CD4-positive, CD25-positive, alpha-beta regulatory T cell (primary cell): Measurements from ENCODE around the gene ZNF827. TPM values are rescaled to one million over a fixed set of nuclear protein-coding genes. Genes with fewer than 3 reads are reported as not detected.

ENCODE experiments used
- ATAC-seq, 2 donors: fragments of 150-1000 bp; cut with Tn5 transposase; one replicate each; pipeline ENCODE4 v1.10.0; 2021; ENCODE audit warnings: low read depth in 2 of 2, moderate number of reproducible peaks in 2 of 2, moderate library complexity in 1 of 2
- DNase-seq, 3 donors: peaks; one replicate each; pipeline versions ENCODE4 v3.0.0 to v3.0.0-alpha.2; 2012 to 2022; ENCODE audit warnings: mixed read lengths in 1 of 3
- H3K27ac ChIP-seq: one replicate; pipeline ENCODE4 v1.7.0; 2013; ENCODE audit warnings: mild to moderate bottlenecking, low read length; ENCODE audit not compliant: insufficient read depth, poor library complexity, severe bottlenecking
- H3K27me3 ChIP-seq: one replicate; pipeline ENCODE4 v1.7.0; 2013; ENCODE audit warnings: low read length; ENCODE audit not compliant: control insufficient read depth, insufficient read depth
- H3K36me3 ChIP-seq: one replicate; pipeline ENCODE4 v1.7.0; 2013; ENCODE audit warnings: mild to moderate bottlenecking, low read length, moderate library complexity; ENCODE audit not compliant: control insufficient read depth, insufficient read depth
- H3K4me1 ChIP-seq: 2 replicates; pipeline ENCODE4 v1.7.0; 2013; ENCODE audit warnings: mild to moderate bottlenecking, low read length; ENCODE audit not compliant: insufficient read depth, control insufficient read depth, poor library complexity, severe bottlenecking
- H3K4me3 ChIP-seq: one replicate; pipeline ENCODE4 v1.7.0; 2013; ENCODE audit warnings: low read depth, mild to moderate bottlenecking, low read length, moderate library complexity
- H3K9me3 ChIP-seq, 2 experiments: 1 replicate in 1 of 2; 2 replicates in 1 of 2; pipeline ENCODE4 v1.7.0; 2013; ENCODE audit warnings: low read length in 2 of 2, mild to moderate bottlenecking in 1 of 2, moderate library complexity in 1 of 2; ENCODE audit not compliant: control insufficient read depth in 2 of 2
- H3K27ac Mint-ChIP-seq, 3 donors: one replicate each; pipeline ENCODE4 v1.8.0; 2020 to 2022; ENCODE audit warnings: mild to moderate bottlenecking in 3 of 3, mixed read lengths in 3 of 3, moderate library complexity in 2 of 3
- H3K27me3 Mint-ChIP-seq: one replicate; pipeline ENCODE4 v1.8.0; 2022; ENCODE audit warnings: mild to moderate bottlenecking, mixed read lengths
- H3K36me3 Mint-ChIP-seq: one replicate; pipeline ENCODE4 v1.8.0; 2020; ENCODE audit warnings: mixed read lengths
- H3K4me1 Mint-ChIP-seq, 4 donors: one replicate each; pipeline ENCODE4 v1.8.0; 2020 to 2022; ENCODE audit warnings: mixed read lengths in 4 of 4, mild to moderate bottlenecking in 1 of 4
- H3K4me3 Mint-ChIP-seq, 4 donors: one replicate each; pipeline ENCODE4 v1.8.0; 2020 to 2022; ENCODE audit warnings: mild to moderate bottlenecking in 4 of 4, mixed read lengths in 4 of 4, moderate library complexity in 3 of 4
- H3K9me3 Mint-ChIP-seq, 7 donors: one replicate each; pipeline ENCODE4 v1.8.0; 2020 to 2022; ENCODE audit warnings: mixed read lengths in 7 of 7, mild to moderate bottlenecking in 3 of 7, moderate library complexity in 2 of 7
- polyA plus RNA-seq, 4 donors: library from polyadenylated mRNA; unstranded; fragments of 300-500 nt; fragmentation: Illumina TruSeq; gene quantifications; one replicate each; pipeline ENCODE4 v1.2.3, GENCODE V29; 2021
- total RNA-seq: library from RNA; stranded (reverse); gene quantifications from one replicate; pipeline ENCODE4 v1.2.3, GENCODE V29; 2022

The ZNF827 gene
- total and polyA plus RNA-seq, 5 donors from 2014 or later = 0.92 to 6.0 (median 1.2) TPM

- peaks cover 0 to 12% (median 2%) of the 10 kb centered on the region in 7 donors for H3K9me3 Mint-ChIP-seq
- peaks cover 48% of the 10 kb centered on the region for H3K36me3 Mint-ChIP-seq
- H3K4me1 ChIP-seq = no peaks in the 10 kb centered on the region
- H3K27me3 Mint-ChIP-seq = no peaks in the 10 kb centered on the region
- H3K27ac ChIP-seq = no peak overlapping the region
- no peak overlapping the region for H3K27ac Mint-ChIP-seq
- no peak overlapping the region for H3K4me3 Mint-ChIP-seq
- ATAC-seq (no peak), DNase-seq (no peak)
- H3K36me3 ChIP-seq = peaks cover 4% of the 10 kb centered on the region
- peaks cover 0 to 6% (median 2%) of the 10 kb centered on the region in 4 donors for H3K4me1 Mint-ChIP-seq
- no peaks in the 10 kb centered on the region for H3K9me3 ChIP-seq
- H3K27me3 ChIP-seq = no peaks in the 10 kb centered on the region
- H3K4me3 ChIP-seq = no peak overlapping the region
These were observed 124.4 kb downstream of the ZNF827 start for GRCh38 chr4:145814246-145814645.

- no peaks in the 10 kb centered on the region for H3K4me1 ChIP-seq
- ATAC-seq (no peak), DNase-seq (no peak)
- H3K27me3 Mint-ChIP-seq = no peaks in the 10 kb centered on the region
- peaks cover 51% of the 10 kb centered on the region for H3K36me3 Mint-ChIP-seq
- peaks cover 0 to 19% (median 9%) of the 10 kb centered on the region in 4 donors for H3K4me1 Mint-ChIP-seq
- H3K27me3 ChIP-seq = no peaks in the 10 kb centered on the region
- H3K9me3 Mint-ChIP-seq = peaks cover 0 to 12% (median 2%) of the 10 kb centered on the region in 7 donors
- peaks cover 4% of the 10 kb centered on the region for H3K36me3 ChIP-seq
- H3K27ac ChIP-seq = no peak overlapping the region
- no peak overlapping the region for H3K4me3 ChIP-seq
- no peak overlapping the region for H3K27ac Mint-ChIP-seq
- no peaks in the 10 kb centered on the region for H3K9me3 ChIP-seq
- H3K4me3 Mint-ChIP-seq = no peak overlapping the region
These were observed 125.7 kb downstream of the ZNF827 start for GRCh38 chr4:145812919-145813318.

- Histone ChIP-seq H3K36me3 (no peaks in the 10 kb centered on the region), H3K27me3 (no peaks in the 10 kb centered on the region), H3K27ac (no peak overlapping the region), H3K4me1 (no peaks in the 10 kb centered on the region), H3K9me3 (no peaks in the 10 kb centered on the region), H3K4me3 (no peak overlapping the region)
- Mint-ChIP-seq H3K27ac (no peak overlapping the region), H3K4me3 (no peak overlapping the region), H3K9me3 (peaks cover 0 to 12% (median 2%) of the 10 kb centered on the region in 7 donors), H3K36me3 (peaks cover 43% of the 10 kb centered on the region), H3K27me3 (no peaks in the 10 kb centered on the region), H3K4me1 (peaks cover 0 to 21% (median 9%) of the 10 kb centered on the region in 4 donors)
- ATAC-seq (no peak), DNase-seq (no peak)
These were observed 129.6 kb downstream of the ZNF827 start for GRCh38 chr4:145808848-145809512.

GRCh38 chr4:145808021-145808650 lies 130.5 kb downstream of the ZNF827 start:
- peaks cover 0 to 21% (median 9%) of the 10 kb centered on the region in 4 donors for H3K4me1 Mint-ChIP-seq
- Histone ChIP-seq H3K9me3 (no peaks in the 10 kb centered on the region), H3K36me3 (no peaks in the 10 kb centered on the region), H3K4me3 (no peak overlapping the region), H3K27me3 (no peaks in the 10 kb centered on the region), H3K27ac (no peak overlapping the region), H3K4me1 (no peaks in the 10 kb centered on the region)
- no peaks in the 10 kb centered on the region for H3K27me3 Mint-ChIP-seq
- ATAC-seq = peak; percentile 71 to 73
- DNase-seq = peak in 1 of 3 donors; percentile 47
- peak overlapping the region in 1 of 4 donors; percentile 17 for H3K4me3 Mint-ChIP-seq
- peaks cover 0 to 12% (median 2%) of the 10 kb centered on the region in 7 donors for H3K9me3 Mint-ChIP-seq
- peak overlapping the region in 2 of 3 donors; percentile 4 to 38 for H3K27ac Mint-ChIP-seq
- peaks cover 35% of the 10 kb centered on the region for H3K36me3 Mint-ChIP-seq

GRCh38 chr4:145805490-145805889 lies 133.1 kb downstream of the ZNF827 start:
- H3K4me1 Mint-ChIP-seq = peaks cover 0 to 21% (median 9%) of the 10 kb centered on the region in 4 donors
- H3K9me3 Mint-ChIP-seq = peaks cover 0 to 11% (median 2%) of the 10 kb centered on the region in 7 donors
- no peak overlapping the region for H3K4me3 ChIP-seq
- no peaks in the 10 kb centered on the region for H3K4me1 ChIP-seq
- no peak overlapping the region for H3K4me3 Mint-ChIP-seq
- H3K36me3 Mint-ChIP-seq = peaks cover 18% of the 10 kb centered on the region
- no peak for ATAC-seq
- DNase-seq = no peak
- H3K9me3 ChIP-seq = no peaks in the 10 kb centered on the region
- H3K27ac ChIP-seq = no peak overlapping the region
- H3K27me3 ChIP-seq = no peaks in the 10 kb centered on the region
- H3K27me3 Mint-ChIP-seq = peaks cover 6% of the 10 kb centered on the region
- H3K36me3 ChIP-seq = no peaks in the 10 kb centered on the region
- H3K27ac Mint-ChIP-seq = peak overlapping the region in 1 of 3 donors; percentile 6

- Histone ChIP-seq H3K27ac (no peak overlapping the region), H3K9me3 (no peaks in the 10 kb centered on the region), H3K36me3 (no peaks in the 10 kb centered on the region), H3K4me3 (no peak overlapping the region), H3K27me3 (no peaks in the 10 kb centered on the region), H3K4me1 (no peaks in the 10 kb centered on the region)
- no peak for ATAC-seq
- H3K4me1 Mint-ChIP-seq = peaks cover 0 to 19% (median 7%) of the 10 kb centered on the region in 4 donors
- H3K27me3 Mint-ChIP-seq = peaks cover 6% of the 10 kb centered on the region
- peaks cover 6% of the 10 kb centered on the region for H3K36me3 Mint-ChIP-seq
- no peaks in the 10 kb centered on the region for H3K9me3 Mint-ChIP-seq
- H3K27ac Mint-ChIP-seq = no peak overlapping the region
- no peak overlapping the region for H3K4me3 Mint-ChIP-seq
- DNase-seq = no peak
These were observed 134.5 kb downstream of the ZNF827 start for GRCh38 chr4:145804116-145804515.

GRCh38 chr4:145799223-145799622 lies 139.4 kb downstream of the ZNF827 start:
- Mint-ChIP-seq H3K4me1 (no peaks in the 10 kb centered on the region), H3K36me3 (peaks cover 4% of the 10 kb centered on the region), H3K27ac (no peak overlapping the region), H3K4me3 (no peak overlapping the region), H3K9me3 (no peaks in the 10 kb centered on the region), H3K27me3 (peaks cover 6% of the 10 kb centered on the region)
- Histone ChIP-seq H3K9me3 (no peaks in the 10 kb centered on the region), H3K4me1 (no peaks in the 10 kb centered on the region), H3K27me3 (no peaks in the 10 kb centered on the region), H3K27ac (no peak overlapping the region), H3K4me3 (no peak overlapping the region), H3K36me3 (no peaks in the 10 kb centered on the region)
- DNase-seq (no peak), ATAC-seq (no peak)
